ENCODE measurements around the gene NTSR1.

The NTSR1 gene

GRCh38 chr20:62760856-62761758 lies 52.5 kb downstream of the NTSR1 start:
- no peak for DNase-seq

GRCh38 chr20:62761759-62762131 lies 53.1 kb downstream of the NTSR1 start:
- no peak for DNase-seq

DNA sequence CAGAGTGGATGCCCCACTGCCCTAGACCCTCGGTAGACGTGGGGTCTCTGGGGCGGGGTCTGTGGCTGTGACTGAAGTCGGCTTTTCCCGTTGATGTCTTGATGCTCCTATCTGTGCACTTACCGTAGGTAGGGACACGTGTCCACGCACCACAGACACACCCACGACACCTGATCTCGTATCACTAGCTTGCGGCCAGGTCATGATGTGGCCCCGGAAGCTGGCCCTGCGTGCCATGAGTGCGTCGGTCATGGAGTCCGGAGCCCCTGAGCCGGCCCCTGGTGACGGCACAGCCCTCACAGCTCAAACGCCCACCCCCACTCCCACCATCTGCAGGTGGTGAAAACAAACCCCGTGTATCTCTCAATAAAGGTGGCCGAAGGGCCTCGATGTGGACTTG lies 53.7 kb downstream of the NTSR1 start:
- no peak for DNase-seq

DNA sequence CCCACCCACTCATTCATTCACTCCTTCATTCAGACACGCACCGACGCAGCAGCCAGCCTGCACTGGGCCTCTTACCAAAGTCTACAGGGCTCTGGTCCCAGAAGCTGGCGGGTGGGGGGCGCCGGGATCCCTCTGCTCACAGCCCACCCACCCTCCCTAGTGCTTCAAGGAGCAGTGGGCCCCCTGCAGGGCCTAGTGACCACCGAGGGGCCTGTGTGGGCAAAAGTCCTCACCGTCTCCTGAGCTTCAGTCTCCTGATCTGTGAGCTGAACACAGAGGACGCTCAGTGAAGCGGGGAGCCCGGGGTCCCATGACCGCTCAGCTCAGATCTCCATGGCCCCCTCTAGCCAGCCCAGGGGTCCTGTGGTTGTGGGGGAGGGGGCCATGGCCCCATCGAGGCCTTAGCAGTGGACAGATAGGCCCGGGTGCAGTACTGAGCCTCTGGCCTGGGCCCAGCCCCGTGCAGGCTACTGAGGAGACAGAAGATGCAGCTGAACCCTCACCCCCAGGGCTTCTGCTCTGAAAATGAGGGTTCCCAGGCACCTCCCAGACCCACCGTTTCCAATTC lies 54.2 kb downstream of the NTSR1 start:
- DNase-seq: no peak

DNA sequence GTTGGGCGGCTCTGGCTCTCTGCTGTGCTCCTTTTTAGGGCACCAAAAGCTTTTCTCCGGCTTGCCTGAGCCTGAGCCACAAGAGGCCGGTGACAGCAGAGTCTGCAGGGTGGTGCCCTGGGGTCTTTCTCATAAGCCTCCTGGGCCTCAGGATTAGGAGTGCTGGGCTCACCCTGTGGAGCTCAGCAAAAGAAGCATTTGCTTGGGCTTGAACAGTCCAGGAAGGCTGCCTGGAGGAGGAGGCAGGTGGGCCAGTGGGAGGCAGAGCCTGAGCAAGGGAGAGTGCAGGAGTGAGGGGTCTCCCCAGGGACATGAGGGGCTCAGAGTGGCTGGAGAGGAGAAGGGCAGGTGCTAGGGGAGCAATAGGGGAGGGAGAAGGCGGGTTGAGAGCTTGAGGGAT lies 54.8 kb downstream of the NTSR1 start:
- no peak for DNase-seq

- no peak for DNase-seq
These were observed 55.7 kb downstream of the NTSR1 start for GRCh38 chr20:62764156-62764935.

DNA sequence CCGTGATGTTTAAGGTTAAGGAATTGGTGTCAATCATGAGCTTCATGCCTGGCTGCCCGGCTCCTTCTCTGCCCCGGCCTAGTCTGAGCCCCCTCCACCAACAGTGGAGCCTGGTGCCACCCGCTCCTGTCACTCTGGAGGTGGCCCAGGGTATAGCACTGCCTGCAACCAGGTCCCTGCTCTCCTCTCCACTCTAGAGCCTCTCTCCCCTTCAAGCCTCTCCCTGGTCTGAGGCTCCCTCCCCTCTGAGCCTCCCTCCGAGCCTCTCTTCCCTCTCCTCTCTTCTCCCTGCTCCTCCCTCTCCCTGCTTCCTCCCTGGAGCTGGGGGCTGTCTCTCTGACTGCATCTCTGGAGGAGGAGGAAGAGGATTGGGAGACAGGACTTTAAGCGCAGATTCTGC lies 56.4 kb downstream of the NTSR1 start:
- no peak for DNase-seq

DNA sequence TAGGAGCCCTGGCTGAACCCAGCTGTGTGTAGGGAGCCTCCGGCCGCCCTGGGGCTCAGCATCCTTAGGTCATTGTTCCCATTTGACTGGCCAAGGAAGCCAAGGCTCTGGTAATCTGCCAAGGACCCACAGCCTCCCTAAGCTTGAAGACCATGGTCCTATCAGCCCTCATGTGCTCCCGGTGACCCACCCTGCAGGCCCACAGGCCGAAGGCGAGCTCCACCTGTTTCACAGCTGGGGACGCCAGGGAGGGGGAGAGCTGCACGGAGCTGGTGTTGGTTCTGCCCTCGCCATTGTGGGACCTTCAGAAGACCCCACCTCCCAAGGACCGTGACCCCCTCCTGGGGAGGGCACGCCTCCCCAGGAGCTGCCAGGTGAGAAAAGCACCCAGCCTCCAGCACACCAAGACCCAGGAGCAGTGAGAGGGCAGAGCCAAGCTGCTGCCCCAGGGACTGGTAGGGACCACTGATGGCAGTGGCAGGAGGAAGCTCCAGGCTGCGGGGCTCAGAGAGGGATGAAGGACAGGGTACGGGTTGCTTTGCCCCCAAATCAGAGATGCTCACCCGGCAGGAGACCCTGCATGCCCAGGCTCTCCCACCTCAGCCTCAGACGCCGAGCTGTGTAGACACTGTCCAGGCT lies 56.9 kb downstream of the NTSR1 start:
- no peak for DNase-seq

GRCh38 chr20:62766071-62766450 lies 57.4 kb downstream of the NTSR1 start:
- DNase-seq: no peak

DNA sequence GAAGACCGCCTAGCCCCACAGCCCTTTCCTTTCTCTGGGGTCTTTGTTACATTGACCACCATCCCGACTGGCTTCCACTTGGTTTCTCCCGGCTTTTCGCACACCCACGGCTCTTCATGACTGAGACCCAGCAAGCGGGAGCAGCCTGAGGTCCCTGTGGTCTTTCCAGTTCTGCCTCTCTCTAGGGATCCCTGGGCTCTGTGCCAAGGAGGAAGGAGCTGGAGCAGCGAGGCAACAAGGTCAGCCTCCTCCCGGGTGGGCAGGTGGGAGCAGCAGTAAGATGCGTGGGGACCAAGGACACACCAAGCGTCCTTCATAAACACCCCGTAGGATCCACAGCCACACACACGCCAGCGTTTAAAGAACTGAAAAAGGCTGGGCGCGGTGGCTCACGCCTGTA lies 58.1 kb downstream of the NTSR1 start:
- DNase-seq: no peak

- no peak for DNase-seq
These were observed 59.6 kb downstream of the NTSR1 start for GRCh38 chr20:62768234-62768546.

DNA sequence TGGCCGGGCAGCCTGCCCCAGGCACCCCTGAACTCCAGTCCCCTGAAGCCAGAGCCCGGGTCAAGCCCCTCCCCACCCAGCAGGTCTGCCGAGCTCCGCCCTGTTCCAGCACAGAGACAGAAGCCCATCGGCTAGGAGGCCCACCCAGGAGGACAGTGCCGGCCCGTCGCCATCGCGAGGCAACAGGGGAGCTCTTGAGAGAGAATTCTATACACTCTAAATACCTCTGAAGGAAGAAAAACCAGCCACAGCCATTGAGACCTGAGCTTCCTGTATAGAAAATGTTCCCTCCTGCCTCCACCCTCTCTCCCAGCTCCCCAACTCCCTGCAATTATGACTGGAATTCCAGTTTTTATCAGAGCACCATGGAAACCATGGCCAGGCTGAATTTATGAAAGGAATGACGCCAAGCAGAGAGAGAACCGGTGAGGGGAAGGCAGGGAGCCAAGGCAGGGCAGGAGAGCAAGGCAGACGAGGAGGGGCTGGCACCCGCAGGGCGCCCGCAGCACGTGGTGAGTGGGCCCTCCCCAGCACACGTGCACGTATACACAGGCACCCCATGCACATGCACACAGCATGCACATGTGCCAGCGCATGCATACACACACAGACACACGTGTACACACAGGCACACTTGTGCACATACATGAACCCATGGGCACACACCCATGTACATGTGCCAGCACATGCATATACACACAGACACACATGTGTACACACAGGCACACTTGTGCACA lies 60.1 kb downstream of the NTSR1 start:
- no peak for DNase-seq

- no peak for DNase-seq
These were observed 60.9 kb downstream of the NTSR1 start for GRCh38 chr20:62769346-62770071.

DNA sequence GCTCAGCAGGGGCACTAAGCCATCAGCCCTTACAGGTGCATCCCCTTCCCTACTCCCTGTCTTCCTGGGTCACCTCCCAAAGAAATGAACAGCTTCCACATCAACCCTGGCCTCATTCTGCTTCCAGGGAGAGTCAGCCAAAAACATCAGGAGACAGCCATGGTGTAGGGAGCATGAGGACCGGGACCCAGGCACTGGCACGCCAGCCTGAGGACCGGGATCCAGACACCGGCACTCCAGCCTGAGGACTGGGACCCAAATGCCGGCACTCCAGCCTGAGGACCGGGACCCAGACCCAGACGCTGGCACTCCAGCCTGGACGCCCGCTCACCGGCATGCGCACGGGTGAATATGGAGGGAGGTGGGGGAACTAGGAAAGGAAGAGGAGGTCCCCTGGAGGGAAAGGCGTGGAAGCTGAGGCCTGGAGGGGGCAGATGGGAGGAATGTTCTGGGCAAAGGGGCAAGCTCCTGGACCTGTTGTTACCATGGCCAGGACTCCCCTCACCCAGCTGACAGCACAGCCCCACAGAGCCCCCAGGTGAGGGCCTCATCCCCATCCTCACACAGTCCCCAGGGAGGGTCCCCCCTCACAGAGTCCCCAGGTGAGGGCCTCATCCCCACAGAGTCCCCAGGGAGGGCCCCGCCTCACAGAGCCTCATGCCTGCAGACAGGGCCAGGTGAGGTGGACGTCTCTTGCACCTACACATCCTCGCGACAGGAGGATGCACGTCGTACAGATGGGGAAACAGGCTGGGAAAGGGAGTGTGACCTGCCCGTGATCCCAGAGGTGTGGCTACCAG lies 61.7 kb downstream of the NTSR1 start:
- no peak for DNase-seq

DNA sequence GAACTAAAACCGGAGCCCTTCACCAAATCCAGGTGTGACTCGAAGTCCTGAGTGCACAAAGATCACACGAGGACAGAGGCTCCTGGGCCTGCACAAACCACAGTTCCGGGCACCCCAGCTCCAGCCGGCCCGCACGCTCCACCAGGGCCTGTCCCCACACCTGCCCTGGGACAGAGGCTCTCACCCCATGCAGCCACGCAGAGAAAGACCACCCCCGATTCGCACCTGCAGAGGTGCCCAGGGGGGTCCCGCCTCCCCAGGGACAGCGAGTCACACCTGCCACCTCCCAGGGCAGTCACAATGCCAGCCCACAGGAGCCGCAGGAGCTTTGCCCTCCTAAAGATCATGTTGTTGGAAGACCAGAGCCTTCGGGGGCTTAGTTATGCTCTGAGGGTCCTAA lies 62.3 kb downstream of the NTSR1 start:
- DNase-seq: no peak

- no peak for DNase-seq
These were observed 62.9 kb downstream of the NTSR1 start for GRCh38 chr20:62771396-62772102.

GRCh38 chr20:62772103-62772611 lies 63.5 kb downstream of the NTSR1 start:
- DNase-seq: no peak

DNA sequence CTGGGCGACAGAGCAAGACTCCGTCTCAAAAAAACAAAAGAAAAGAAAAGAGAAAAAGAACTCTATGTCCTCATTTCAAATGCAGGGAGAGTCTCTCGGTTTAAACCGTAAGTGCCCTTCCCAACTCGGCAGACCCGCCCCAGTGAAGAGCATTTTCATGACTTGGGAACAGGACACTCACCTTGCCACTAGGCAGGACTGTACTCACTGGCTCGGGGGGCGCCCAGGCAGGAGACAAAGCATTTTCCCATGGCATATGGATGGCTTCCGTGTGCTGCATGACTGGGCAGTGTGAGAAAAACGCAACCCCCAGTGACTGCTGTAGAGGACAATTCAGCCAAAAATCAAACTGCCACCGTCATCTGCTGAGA lies 64.0 kb downstream of the NTSR1 start:
- no peak for DNase-seq

- no peak for DNase-seq
These were observed 64.6 kb downstream of the NTSR1 start for GRCh38 chr20:62772990-62773844.

All from activated effector memory CD4-positive, alpha-beta T cell treated with anti-CD3 and anti-CD28 coated beads, Interleukin-2, amount 50 U/mL, for 16 hours (primary cell).